ENCODE results near the gene TAOK3.
"Not testable (repeated sequence)": the region's sequence is repeated elsewhere in the genome, so short reads cannot be mapped to it uniquely, and the experiment has no call there.

TAOK3 gene

GRCh38 chr12:118297284-118297683 is 75.4 kb downstream of the TAOK3 start:
- no peaks in the 10 kb centered on the region for H3K4me1 Mint-ChIP-seq

GRCh38 chr12:118292836-118293235 is 79.9 kb downstream of the TAOK3 start:
- TF ChIP-seq CTCF (IDR thresholded peaks at IDR 0.05) = no peak
- Mint-ChIP-seq H3K4me3 (no peak overlapping the region), H3K27me3 (ENCODE audit: low read depth, poor library complexity) (peaks cover 6% of the 10 kb centered on the region), H3K27ac (no peak overlapping the region), H3K4me1 (no peaks in the 10 kb centered on the region), H3K36me3 (ENCODE audit: low read depth) (no peaks in the 10 kb centered on the region), H3K9me3 (no peaks in the 10 kb centered on the region)
- no peak for DNase-seq

More at GRCh38 chr12:118297284-118297683, 75.4 kb downstream of the TAOK3 start:
- TF ChIP-seq CTCF (IDR thresholded peaks at IDR 0.05) = no peak
- Mint-ChIP-seq H3K4me3 (no peak overlapping the region), H3K9me3 (no peaks in the 10 kb centered on the region), H3K36me3 (ENCODE audit: low read depth) (no peaks in the 10 kb centered on the region), H3K27me3 (ENCODE audit: low read depth, poor library complexity) (peaks cover 9% of the 10 kb centered on the region), H3K27ac (no peak overlapping the region)
- DNase-seq = no peak

- no peak for DNase-seq
- TF ChIP-seq CTCF (IDR thresholded peaks at IDR 0.05) = no peak
- Mint-ChIP-seq H3K4me3 (no peak overlapping the region), H3K9me3 (no peaks in the 10 kb centered on the region), H3K27ac (peak overlapping the region; percentile 2), H3K4me1 (no peaks in the 10 kb centered on the region), H3K36me3 (ENCODE audit: low read depth) (no peaks in the 10 kb centered on the region), H3K27me3 (ENCODE audit: low read depth, poor library complexity) (peaks cover 6% of the 10 kb centered on the region)
These were observed 82.6 kb downstream of the TAOK3 start for GRCh38 chr12:118290130-118290529.

- Mint-ChIP-seq H3K4me3 (no peak overlapping the region), H3K9me3 (no peaks in the 10 kb centered on the region)
These were observed 84.5 kb downstream of the TAOK3 start for GRCh38 chr12:118288174-118288573.

GRCh38 chr12:118287728-118288127 is 85.0 kb downstream of the TAOK3 start:
- TF ChIP-seq CTCF (IDR thresholded peaks at IDR 0.05) = no peak
- no peaks in the 10 kb centered on the region for H3K27me3 Mint-ChIP-seq (ENCODE audit: low read depth, poor library complexity)
- H3K27ac Mint-ChIP-seq = no peak overlapping the region
- H3K9me3 Mint-ChIP-seq = no peaks in the 10 kb centered on the region
- no peaks in the 10 kb centered on the region for H3K4me1 Mint-ChIP-seq
- no peak overlapping the region for H3K4me3 Mint-ChIP-seq
- H3K36me3 Mint-ChIP-seq (ENCODE audit: low read depth) = no peaks in the 10 kb centered on the region
- no peak for DNase-seq

More at GRCh38 chr12:118288174-118288573, 84.5 kb downstream of the TAOK3 start:
- Mint-ChIP-seq H3K27me3 (ENCODE audit: low read depth, poor library complexity) (peaks cover 1% of the 10 kb centered on the region), H3K27ac (no peak overlapping the region), H3K36me3 (ENCODE audit: low read depth) (no peaks in the 10 kb centered on the region), H3K4me1 (no peaks in the 10 kb centered on the region)
- no peak for TF ChIP-seq CTCF (IDR thresholded peaks at IDR 0.05)
- DNase-seq = no peak

- no peak for TF ChIP-seq CTCF (IDR thresholded peaks at IDR 0.05)
These were observed 89.9 kb downstream of the TAOK3 start for GRCh38 chr12:118282767-118283166.

GRCh38 chr12:118278288-118278687 is 94.4 kb downstream of the TAOK3 start:
- not testable (repeated sequence) for H3K27me3 Mint-ChIP-seq (ENCODE audit: low read depth, poor library complexity); H3K27ac Mint-ChIP-seq; H3K4me3 Mint-ChIP-seq; H3K4me1 Mint-ChIP-seq; H3K9me3 Mint-ChIP-seq; H3K36me3 Mint-ChIP-seq (ENCODE audit: low read depth); DNase-seq

More at GRCh38 chr12:118282767-118283166, 89.9 kb downstream of the TAOK3 start:
- Mint-ChIP-seq H3K4me1 (no peaks in the 10 kb centered on the region), H3K9me3 (peaks cover 5% of the 10 kb centered on the region), H3K4me3 (no peak overlapping the region), H3K36me3 (ENCODE audit: low read depth) (no peaks in the 10 kb centered on the region), H3K27me3 (ENCODE audit: low read depth, poor library complexity) (no peaks in the 10 kb centered on the region), H3K27ac (no peak overlapping the region)
- DNase-seq = no peak
